K562 (cell line): Measurements from ENCODE around the gene KCTD6. TPM values are rescaled to one million over a fixed set of nuclear protein-coding genes. Genes with fewer than 3 reads are reported as not detected.

ENCODE experiments used
- BHLHE40 ChIP-seq: IDR thresholded peaks from 2 replicates; pipeline ENCODE4 v1.6.1; 2011; ENCODE audit warnings: low read length, improper control_type of control experiment
- FOXJ3 ChIP-seq: sonication (generic); formaldehyde crosslinking; IDR thresholded peaks from 2 replicates; pipeline ENCODE4 v1.4.0; 2020; ENCODE audit warnings: mild to moderate bottlenecking, missing genetic modification reagents
- JUN ChIP-seq, 2 experiments: sonication (generic) in 1 of 2; formaldehyde crosslinking in 1 of 2; IDR thresholded peaks; 2 replicates each; pipeline versions ENCODE4 v1.6.1 to v1.8.0; 2012 to 2022; ENCODE audit warnings: borderline replicate concordance in 2 of 2, mild to moderate bottlenecking in 2 of 2, improper control_type of control experiment in 1 of 2, low read depth in 1 of 2, low read length in 1 of 2, missing genetic modification reagents in 1 of 2
- KLF16 ChIP-seq: IDR thresholded peaks from 2 replicates; pipeline ENCODE4 v1.6.1; 2016; ENCODE audit warnings: antibody characterized with exemption
- L3MBTL2 ChIP-seq: fragments of 450-650 bp; IDR thresholded peaks from 2 replicates; pipeline ENCODE4 v1.6.1; 2016; ENCODE audit warnings: mild to moderate bottlenecking, moderate library complexity
- LEF1 ChIP-seq: fragments of 450-650 bp; IDR thresholded peaks from 2 replicates; pipeline ENCODE4 v1.6.1; 2016; ENCODE audit warnings: mild to moderate bottlenecking
- NBN ChIP-seq: fragments of 450-650 bp; IDR thresholded peaks from 2 replicates; pipeline ENCODE4 v1.6.1; 2016; ENCODE audit warnings: low read depth, mild to moderate bottlenecking
- NCOA1 ChIP-seq: fragments of 450-650 bp; IDR thresholded peaks from 2 replicates; pipeline ENCODE4 v1.6.1; 2016; ENCODE audit warnings: low read depth
- RCOR1 ChIP-seq, 2 experiments: IDR thresholded peaks; 2 replicates each; pipeline ENCODE4 v1.6.1; 2012; ENCODE audit warnings: low read depth in 2 of 2, low read length in 2 of 2, borderline replicate concordance in 1 of 2, improper control_type of control experiment in 1 of 2
- STAT5A ChIP-seq: IDR thresholded peaks from 2 replicates; pipeline ENCODE4 v1.6.1; 2012; ENCODE audit warnings: low read length, inconsistent platforms, borderline replicate concordance
- TCF3 ChIP-seq: sonication (generic); formaldehyde crosslinking; IDR thresholded peaks from 2 replicates; pipeline ENCODE4 v1.4.0; 2020; ENCODE audit warnings: mild to moderate bottlenecking, missing genetic modification reagents
- TCF7 ChIP-seq: sonication (generic); IDR thresholded peaks from 2 replicates; pipeline ENCODE4 v1.6.1; 2016; ENCODE audit warnings: antibody characterized with exemption, borderline replicate concordance
- polyA plus RNA-seq, 8 experiments: library from polyadenylated mRNA; depleted of rRNA in 4 of 8; stranded (reverse) in 5 of 8; unstranded in 3 of 8; fragments of >200 nt; fragmentation: Nextera tagmentation in 2 of 8; fragmentation: Illumina TruSeq in 1 of 8; extraction: Ambion mirVana in 2 of 8; extraction: Trizol in 1 of 8; gene quantifications; 2 replicates each; pipeline versions ENCODE4 v1.2.1 to v1.2.3, GENCODE V29; 2011 to 2014; ENCODE audit warnings: inconsistent platforms in 1 of 8, missing spikeins in 1 of 8
- total RNA-seq, 7 experiments: library from RNA; depleted of rRNA in 6 of 7; stranded (reverse); fragments of >200 nt in 6 of 7; fragmentation: Illumina TruSeq in 2 of 7; extraction: Trizol in 2 of 7; gene quantifications; 2 replicates each; pipeline versions ENCODE4 v1.2.1 to v1.2.3, GENCODE V29; 2011 to 2021; ENCODE audit warnings: low replicate concordance in 1 of 7
- TF ChIP-seq, protein P1 (sequence below), 2 experiments: fragments of 450-650 bp; formaldehyde crosslinking in 1 of 2; IDR thresholded peaks; 2 replicates each; pipeline versions ENCODE4 v1.4.0 to v1.6.1; 2014 to 2020; ENCODE audit warnings: mild to moderate bottlenecking in 2 of 2, borderline replicate concordance in 1 of 2, low read depth in 1 of 2
- TF ChIP-seq, protein P2 (sequence below), 2 experiments: fragments of 450-650 bp in 1 of 2; sonication (generic) in 1 of 2; formaldehyde crosslinking in 1 of 2; IDR thresholded peaks in 1 of 2; conservative IDR thresholded peaks in 1 of 2; 2 replicates each; pipeline versions ENCODE4 v1.6.1 to v1.8.1; 2016 to 2023; ENCODE audit warnings: mild to moderate bottlenecking in 2 of 2, moderate library complexity in 2 of 2, inconsistent platforms in 1 of 2, missing genetic modification reagents in 1 of 2
- TF ChIP-seq, protein P3 (sequence below), 2 experiments: fragments of 250-450 bp in 1 of 2; fragments of 450-650 bp in 1 of 2; sonication (Bioruptor Pico) in 1 of 2; IDR thresholded peaks; 2 replicates each; pipeline versions ENCODE4 v1.6.1 to v1.8.0; 2016 to 2021; ENCODE audit warnings: mild to moderate bottlenecking in 2 of 2, moderate library complexity in 2 of 2, missing compliant biosample characterization in 1 of 2, missing genetic modification characterization in 1 of 2

The KCTD6 gene
- total and polyA plus RNA-seq, 9 of the 15 experiments (the other 6 are each of a cell fraction or from before 2014, with no cell fraction given): 2.1 to 5.9 (median 4.5) TPM

DNA sequence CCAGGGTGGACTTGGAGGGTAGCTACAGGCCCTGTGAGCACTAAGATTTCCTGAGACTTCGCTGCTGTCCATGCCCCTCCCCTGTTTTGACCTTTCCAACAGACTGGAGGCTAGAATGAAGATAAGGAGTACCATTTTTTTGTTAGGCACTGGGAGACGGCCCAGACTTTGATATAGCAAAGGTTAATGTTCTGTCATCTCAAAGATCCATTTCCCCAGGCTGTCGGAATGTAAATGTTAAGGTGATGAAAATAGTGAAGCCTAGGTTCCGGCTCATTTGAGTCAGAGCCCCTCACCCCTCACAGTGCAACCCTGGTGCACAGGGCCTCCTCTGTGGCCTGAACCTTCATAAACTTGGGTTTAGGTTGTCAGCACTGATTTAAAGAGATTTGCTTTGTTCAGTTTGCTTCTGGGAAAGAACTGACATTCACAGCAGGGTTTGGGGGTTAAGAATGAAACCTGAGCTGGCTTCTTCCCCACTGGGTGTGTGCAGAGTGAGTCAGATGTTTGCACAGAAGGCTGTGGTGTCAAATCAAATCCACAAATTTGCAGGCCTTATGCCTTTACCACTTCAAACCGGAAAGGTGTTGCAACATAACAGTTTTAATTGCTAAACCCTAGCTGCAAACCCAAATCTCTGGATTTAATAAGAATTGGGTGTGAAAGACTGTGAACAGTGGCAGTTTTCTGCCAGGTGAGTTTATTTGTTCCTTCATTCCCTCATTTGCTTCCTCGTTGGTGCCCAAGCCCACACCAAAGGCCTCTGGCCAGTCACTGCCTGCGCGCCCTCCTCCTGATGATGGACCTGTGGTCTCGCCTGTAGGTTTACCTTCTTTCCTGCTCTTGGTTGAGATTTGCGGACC, 20.6 kb upstream of the KCTD6 start (continued):
- TF ChIP-seq, protein P1, sequence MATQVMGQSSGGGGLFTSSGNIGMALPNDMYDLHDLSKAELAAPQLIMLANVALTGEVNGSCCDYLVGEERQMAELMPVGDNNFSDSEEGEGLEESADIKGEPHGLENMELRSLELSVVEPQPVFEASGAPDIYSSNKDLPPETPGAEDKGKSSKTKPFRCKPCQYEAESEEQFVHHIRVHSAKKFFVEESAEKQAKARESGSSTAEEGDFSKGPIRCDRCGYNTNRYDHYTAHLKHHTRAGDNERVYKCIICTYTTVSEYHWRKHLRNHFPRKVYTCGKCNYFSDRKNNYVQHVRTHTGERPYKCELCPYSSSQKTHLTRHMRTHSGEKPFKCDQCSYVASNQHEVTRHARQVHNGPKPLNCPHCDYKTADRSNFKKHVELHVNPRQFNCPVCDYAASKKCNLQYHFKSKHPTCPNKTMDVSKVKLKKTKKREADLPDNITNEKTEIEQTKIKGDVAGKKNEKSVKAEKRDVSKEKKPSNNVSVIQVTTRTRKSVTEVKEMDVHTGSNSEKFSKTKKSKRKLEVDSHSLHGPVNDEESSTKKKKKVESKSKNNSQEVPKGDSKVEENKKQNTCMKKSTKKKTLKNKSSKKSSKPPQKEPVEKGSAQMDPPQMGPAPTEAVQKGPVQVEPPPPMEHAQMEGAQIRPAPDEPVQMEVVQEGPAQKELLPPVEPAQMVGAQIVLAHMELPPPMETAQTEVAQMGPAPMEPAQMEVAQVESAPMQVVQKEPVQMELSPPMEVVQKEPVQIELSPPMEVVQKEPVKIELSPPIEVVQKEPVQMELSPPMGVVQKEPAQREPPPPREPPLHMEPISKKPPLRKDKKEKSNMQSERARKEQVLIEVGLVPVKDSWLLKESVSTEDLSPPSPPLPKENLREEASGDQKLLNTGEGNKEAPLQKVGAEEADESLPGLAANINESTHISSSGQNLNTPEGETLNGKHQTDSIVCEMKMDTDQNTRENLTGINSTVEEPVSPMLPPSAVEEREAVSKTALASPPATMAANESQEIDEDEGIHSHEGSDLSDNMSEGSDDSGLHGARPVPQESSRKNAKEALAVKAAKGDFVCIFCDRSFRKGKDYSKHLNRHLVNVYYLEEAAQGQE (IDR thresholded peaks at IDR 0.05; ENCODE audit: borderline replicate concordance): peak; percentile 77
- TF ChIP-seq, protein P1 (CRISPR knock-in tag; IDR thresholded peaks at IDR 0.05; ENCODE audit: low read depth): no peak
- peak; percentile 37; the same call in 1 of the 2 replicates for TF ChIP-seq L3MBTL2
- TF ChIP-seq NBN: 0 out of 2 replicates have a peak, but pooled peaks have one; percentile 28
- peak; percentile 72; the same call in 1 of the 2 replicates for TF ChIP-seq JUN (IDR thresholded peaks at IDR 0.05; ENCODE audit: borderline replicate concordance, low read depth, low read length)
- TF ChIP-seq JUN (CRISPR knock-in tag; IDR thresholded peaks at IDR 0.05; ENCODE audit: borderline replicate concordance): no peak
- TF ChIP-seq BHLHE40: peak; percentile 51; the same call in 1 of the 2 replicates
- peak; percentile 57 for TF ChIP-seq TCF3 (CRISPR knock-in tag)
- no peak for TF ChIP-seq FOXJ3 (CRISPR knock-in tag)
- TF ChIP-seq, protein P2, sequence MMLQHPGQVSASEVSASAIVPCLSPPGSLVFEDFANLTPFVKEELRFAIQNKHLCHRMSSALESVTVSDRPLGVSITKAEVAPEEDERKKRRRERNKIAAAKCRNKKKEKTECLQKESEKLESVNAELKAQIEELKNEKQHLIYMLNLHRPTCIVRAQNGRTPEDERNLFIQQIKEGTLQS (IDR thresholded peaks at IDR 0.05): peak; percentile 85
- TF ChIP-seq, protein P2 (CRISPR knock-in tag; conservative IDR thresholded peaks at IDR 0.05): no peak
- peak; percentile 67; the same call in 1 of the 2 replicates for TF ChIP-seq KLF16
- TF ChIP-seq LEF1: peak; percentile 65; the same call in 1 of the 2 replicates
- TF ChIP-seq RCOR1 (IDR thresholded peaks at IDR 0.05; ENCODE audit: borderline replicate concordance in 1 of 2, low read depth in 2 of 2, low read length in 2 of 2): peak; percentile 79 to 99; a peak in 3 of 4 replicates
- TF ChIP-seq TCF7: 0 out of 2 replicates have a peak, but pooled peaks have one; percentile 50
- peak; percentile 43; the same call in 1 of the 2 replicates for TF ChIP-seq STAT5A
- TF ChIP-seq, protein P3, sequence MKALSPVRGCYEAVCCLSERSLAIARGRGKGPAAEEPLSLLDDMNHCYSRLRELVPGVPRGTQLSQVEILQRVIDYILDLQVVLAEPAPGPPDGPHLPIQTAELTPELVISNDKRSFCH (CRISPR knock-in tag; IDR thresholded peaks at IDR 0.05): no peak
- TF ChIP-seq, protein P3 (tag; IDR thresholded peaks at IDR 0.05): peak; percentile 94
- peak; percentile 34; the same call in 1 of the 2 replicates for TF ChIP-seq NCOA1
